Activated CD8-positive, alpha-beta memory T cell treated with anti-CD3 and anti-CD28 coated beads, Interleukin-2, amount 50 U/mL, for 4 hours (primary cell): ENCODE results near the gene UFSP2.

Source experiments
- DNase-seq: peaks from one replicate; pipeline ENCODE4 v3.0.0-alpha.2; 2020

UFSP2 gene

DNA sequence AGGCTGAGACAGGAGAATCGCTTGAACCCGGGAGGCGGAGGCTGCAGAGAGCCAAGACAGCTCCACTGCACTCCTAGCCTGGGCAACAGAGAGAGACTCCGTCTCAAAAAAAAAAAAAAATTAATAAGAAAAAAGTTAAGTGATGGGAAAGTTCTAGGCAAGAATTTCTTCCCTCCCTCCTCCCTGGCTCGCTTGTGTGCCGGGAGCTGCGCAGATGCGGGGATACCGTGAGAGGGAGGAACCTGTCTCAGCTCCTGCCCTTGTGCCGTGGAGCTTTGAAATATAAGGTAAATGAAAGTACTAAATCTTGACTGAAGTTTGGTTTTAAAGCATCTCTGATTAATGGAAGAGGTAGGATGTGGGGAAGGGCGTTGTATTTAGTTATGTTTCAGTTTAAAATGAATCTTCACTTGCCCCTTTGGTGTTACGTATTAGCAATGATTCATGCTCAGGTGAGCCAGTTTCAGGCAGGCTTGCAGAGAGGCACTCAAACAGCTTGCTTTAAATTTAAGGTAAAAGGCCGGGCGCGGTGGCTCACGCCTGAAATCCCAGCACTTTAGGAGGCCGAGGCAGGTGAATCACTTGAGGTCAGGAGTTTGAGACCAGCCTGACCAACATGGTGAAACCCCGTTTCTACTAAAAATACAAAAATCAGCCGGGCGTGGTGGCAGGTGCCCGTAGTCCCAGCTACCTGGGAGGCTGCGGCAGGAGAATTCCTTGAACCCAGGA, 1.4 kb upstream of the UFSP2 start:
- DNase-seq, result no peak

GRCh38 chr4:185424905-185425646, 688 bp downstream of the UFSP2 start:
- DNase-seq, result no peak

- DNase-seq, result no peak
These were observed 4.2 kb downstream of the UFSP2 start for GRCh38 chr4:185421366-185422124.

DNA sequence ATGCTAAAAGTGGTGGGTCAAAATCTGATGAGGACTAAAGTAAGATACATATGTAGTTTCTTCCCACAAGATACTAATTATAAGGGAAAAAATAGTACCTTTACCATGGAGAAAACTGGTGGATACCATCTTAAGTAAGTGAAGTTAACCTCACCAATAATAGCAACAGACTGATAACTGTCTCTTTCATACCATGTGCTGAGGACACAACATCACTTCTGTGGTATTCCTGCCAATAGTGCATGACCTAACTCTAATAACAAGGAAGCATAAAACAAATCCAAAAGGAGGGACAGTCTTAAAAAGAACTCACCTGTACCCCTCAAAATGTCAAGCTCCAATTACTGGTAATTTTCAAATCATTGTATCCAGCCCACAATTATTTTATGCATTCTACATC, 8.8 kb downstream of the UFSP2 start:
- DNase-seq, result no peak

DNA sequence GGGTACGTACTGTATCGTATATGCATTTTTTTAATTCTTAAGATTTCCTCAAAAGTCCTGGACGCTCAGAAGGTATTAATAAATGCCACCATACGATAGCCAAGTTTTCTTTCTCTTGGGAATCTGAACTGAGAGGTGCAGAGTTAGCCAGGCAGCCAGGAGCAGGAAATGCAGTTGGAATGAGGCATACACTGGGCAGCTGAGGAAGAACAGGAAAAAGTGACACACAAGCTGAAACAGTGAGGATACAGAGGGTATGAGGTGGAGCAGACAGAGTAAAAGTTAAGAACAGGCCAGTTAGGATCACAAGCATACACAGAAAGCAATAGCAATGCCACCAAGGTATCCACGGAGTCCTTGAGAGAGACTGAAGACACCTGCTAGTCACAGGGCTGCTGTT, 13.4 kb downstream of the UFSP2 start:
- DNase-seq, result no peak

DNA sequence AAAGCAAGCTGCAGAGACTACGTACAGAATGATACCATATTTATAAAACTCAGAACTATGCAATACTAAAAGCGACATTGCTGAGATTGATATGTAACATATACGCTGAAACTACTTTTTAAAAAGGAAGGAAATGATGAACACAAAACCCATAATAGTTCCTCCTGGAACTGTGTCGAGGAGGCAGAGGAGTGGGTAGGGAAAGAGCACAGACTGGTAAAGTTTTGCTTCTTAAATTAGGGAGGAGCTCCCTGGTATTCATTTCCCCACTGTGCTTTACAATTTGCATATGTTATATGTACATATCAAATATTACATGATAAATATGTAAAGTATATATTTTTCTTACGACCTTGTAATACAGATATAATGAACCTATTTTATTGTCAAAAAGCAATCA, 13.9 kb downstream of the UFSP2 start:
- no peak for DNase-seq

- no peak for DNase-seq
These were observed 17.3 kb downstream of the UFSP2 start for GRCh38 chr4:185408432-185408831.

DNA sequence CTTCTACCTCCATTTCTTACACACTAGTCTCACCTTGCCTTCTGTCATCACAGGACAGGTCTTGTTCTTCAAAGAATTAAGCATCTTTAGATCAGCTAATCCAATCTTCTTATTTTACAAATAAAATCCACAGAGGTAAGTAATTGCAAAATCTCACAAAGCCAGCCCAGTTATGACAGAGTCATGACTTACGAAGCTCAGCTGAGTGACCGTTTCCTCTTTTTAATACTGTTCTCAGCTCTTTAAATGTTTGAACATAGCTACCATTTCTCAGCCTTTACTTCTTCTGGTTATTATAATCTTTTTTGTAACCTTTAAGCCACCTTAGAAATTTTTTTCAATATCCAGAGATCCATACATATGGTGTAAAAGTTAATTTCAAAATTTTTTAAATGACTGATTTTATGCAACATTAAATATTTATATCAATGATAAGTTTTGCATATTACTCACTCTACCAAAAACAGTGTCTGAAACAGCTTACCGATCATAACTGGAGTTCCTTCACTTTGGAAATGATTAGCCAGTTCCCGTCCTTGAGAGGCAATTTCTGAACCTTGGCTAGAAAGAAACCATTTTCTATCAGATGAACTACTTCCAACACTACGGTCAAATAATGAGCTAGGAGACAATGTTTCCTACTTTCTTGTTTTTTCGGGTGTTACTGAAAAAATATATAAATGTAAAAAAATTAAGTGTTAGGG, 20.3 kb downstream of the UFSP2 start:
- DNase-seq, result no peak

DNA sequence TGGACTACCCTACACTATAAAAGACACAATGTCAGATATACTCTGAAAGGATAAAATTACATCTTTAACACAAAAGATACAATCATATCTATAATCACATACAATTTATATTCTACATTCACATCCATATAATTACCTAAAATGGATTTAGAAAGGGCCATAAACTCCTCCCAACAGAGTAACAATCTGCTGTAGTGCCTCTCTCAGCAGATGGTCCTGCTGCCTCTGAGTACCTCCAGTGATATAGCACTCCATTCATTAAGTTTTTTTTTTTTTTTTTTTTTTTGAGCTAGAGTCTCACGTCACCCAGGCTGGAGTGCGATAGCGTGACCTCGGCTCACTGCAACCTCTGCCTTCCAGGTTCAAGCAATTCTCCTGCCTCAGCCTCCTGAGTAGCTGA, 21.7 kb downstream of the UFSP2 start:
- DNase-seq, result no peak

- DNase-seq, result no peak
These were observed 26.3 kb downstream of the UFSP2 start for GRCh38 chr4:185399466-185399865.

GRCh38 chr4:185398618-185399017, 27.1 kb downstream of the UFSP2 start:
- DNase-seq, result no peak

DNA sequence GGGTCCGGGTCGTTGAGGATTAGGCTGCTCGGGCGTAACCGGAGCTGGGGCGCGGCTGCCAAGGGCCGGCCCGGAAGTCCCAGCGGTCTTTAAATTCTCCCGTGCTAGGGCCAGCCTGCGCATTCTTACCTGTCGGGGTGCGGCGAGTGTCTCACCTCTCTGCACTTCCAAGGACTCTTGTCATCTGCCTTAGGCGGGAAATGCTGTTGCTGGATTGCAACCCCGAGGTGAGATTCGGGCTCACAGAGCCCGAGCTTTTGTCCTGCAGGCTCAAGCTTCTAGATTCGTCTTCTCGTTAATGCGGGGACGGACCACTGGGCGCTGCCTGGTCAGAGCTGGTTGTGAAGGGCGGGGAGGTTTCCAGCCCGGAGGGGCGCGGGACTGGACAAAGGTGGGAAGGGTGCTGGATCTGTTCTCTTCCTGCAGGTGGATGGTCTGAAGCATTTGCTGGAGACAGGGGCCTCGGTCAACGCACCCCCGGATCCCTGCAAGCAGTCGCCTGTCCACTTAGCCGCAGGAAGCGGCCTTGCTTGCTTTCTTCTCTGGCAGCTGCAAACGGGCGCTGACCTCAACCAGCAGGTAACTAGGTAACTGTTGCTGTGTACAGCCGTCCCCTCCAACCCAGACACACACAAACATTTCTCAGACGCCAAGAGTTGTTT, 28.9 kb downstream of the UFSP2 start, which contains the start of gene ANKRD37:
Gene ANKRD37, plus strand, starts transcription at position 118 of the 662 bp plus-strand sequence. Its CDS starts 83 bp downstream, at position 201.
- DNase-seq, result no peak

- DNase-seq, result peak; percentile 97
These were observed 29.6 kb downstream of the UFSP2 start for GRCh38 chr4:185395956-185396723.

DNA sequence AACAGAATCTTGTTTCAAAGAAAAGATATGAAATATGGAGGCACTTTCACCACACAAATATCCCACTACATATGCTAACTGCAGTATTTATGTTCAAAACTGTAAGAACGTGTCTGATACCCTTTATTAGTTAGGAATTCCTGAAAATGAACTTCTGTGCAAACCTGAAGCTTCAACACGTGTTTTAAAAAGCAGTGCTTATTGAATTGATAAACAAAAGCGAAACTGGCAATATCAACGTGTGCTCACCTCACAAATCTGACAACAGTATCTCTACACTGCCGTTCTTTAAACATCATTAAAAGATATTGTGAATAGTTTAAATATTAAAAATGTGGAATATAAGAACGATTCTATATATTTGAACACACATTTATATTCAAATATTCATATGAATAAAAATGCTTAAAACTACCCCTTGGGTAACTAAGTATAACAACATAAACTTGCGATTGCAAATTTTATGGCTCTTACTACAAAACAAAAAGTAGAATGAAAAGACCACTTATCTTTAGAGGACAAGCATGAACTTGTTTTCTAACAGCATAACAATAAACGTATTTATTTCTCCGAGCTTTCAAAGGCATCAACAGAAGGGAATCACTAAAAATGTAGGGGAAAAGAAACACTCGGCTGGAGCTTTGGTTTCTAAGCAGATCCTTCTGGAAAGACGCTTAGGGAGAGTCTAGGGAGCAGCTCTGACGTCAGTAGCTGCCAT, 30.4 kb downstream of the UFSP2 start, which contains the start of gene LRP2BP:
Gene LRP2BP, minus strand, starts transcription at position 687 of the 718 bp plus-strand sequence. CDS start 17,738 bp downstream, outside the sequence.
- no peak for DNase-seq

DNA sequence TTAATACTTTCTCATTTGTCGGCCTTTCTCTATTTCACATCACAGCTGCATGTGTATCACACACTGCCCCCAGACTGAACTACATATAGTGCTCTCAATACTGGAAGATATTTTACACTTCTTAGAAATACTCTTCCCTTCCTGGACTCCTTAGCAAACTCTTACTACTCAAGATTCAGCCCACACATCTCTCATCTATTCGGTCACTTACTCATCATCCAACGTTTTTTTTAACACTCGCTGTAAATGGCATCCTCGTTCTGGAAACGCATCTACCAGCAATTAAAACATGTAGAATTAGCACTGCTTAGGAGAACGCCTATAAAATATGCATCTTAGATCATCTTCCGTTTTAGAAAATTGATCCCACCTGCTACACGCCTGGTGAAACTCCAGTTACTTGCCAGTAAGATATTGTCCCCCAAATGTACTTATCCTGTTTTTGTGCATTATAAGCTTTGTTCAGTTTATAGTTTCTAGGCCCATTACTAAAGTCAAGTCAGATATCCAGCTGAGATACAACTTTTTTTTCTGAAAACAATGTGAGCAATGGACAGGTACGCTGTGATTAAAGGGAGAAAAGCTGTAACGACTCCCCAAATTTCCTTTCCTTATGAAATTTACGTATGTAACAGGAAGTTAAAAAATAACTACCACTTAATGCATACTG, 31.1 kb downstream of the UFSP2 start:
- DNase-seq, result no peak

DNA sequence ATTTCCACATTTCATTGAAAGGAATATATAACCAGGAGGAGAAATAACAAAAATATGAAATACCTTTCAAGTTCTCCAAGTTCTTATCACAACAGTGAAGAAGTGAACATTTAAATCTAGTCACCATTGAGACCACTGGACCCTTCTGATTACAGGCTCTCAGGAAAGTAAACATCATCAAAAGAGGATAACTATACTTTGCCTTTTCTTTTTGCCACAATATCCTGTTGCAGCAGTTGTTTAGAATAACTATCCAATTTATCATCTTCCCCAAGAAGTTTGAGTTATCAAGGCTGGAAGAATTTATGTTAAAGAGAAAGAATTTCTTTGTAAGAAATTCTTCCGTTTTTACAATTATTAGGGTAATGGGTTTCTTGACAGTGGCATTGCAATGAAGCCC, 33.6 kb downstream of the UFSP2 start:
- no peak for DNase-seq

- no peak for DNase-seq
These were observed 34.8 kb downstream of the UFSP2 start for GRCh38 chr4:185390941-185391340.

DNA sequence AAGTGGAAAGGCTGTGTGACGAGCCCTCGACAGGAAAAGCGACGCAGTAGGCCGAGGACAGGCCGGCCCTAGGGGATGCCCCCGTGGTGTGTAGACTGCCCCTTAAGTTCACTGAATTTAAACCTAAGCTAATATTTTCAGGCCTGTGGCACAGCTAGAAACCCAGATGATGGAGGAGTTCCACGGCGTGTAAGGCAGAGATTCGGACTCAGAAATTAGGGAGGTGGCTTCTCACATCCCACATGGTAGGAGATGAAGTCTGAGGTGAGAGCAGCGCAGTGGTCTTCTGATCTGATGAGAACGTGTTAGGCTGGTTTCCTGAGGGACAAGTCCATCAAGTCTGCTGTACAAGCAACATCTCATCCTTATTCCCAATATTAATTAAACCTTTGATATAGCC, 37.8 kb downstream of the UFSP2 start:
- no peak for DNase-seq

GRCh38 chr4:185384930-185385331, 40.8 kb downstream of the UFSP2 start:
- no peak for DNase-seq

GRCh38 chr4:185384061-185384460, 41.7 kb downstream of the UFSP2 start:
- DNase-seq, result no peak
